Heart left ventricle (tissue), 16 donors: ENCODE measurements around the gene GNRH2. TPM values are rescaled to one million over a fixed set of nuclear protein-coding genes. Genes with fewer than 3 reads are reported as not detected.

ENCODE experiments used
- ATAC-seq, 4 donors: fragments of 200-7000 bp; cut with Tn5 transposase; one replicate each; pipeline ENCODE4 v1.9.1; 2020 to 2022; ENCODE audit warnings: moderate library complexity in 4 of 4, mild to moderate bottlenecking in 3 of 4, moderate number of reproducible peaks in 1 of 4
- DNase-seq, 5 donors: peaks; one replicate each; pipeline ENCODE4 v3.0.0-alpha.2; 2020
- H3K27ac ChIP-seq, 12 donors: fragments of 200-600 bp; sonication (generic) in 4 of 12; one replicate each; pipeline versions ENCODE4 v1.5.0 to v1.8.0; 2016 to 2022; ENCODE audit warnings: mild to moderate bottlenecking in 2 of 12
- H3K27me3 ChIP-seq, 9 donors: fragments of 200-600 bp; sonication (generic) in 2 of 9; one replicate each; pipeline versions ENCODE4 v1.5.1 to v1.8.0; 2016 to 2022; ENCODE audit warnings: mild to moderate bottlenecking in 3 of 9
- H3K36me3 ChIP-seq, 9 donors: fragments of 200-600 bp; sonication (generic) in 2 of 9; one replicate each; pipeline versions ENCODE4 v1.5.0 to v1.8.0; 2018 to 2022; ENCODE audit warnings: mild to moderate bottlenecking in 2 of 9
- H3K4me1 ChIP-seq, 12 donors: fragments of 200-600 bp; sonication (generic) in 4 of 12; one replicate each; pipeline versions ENCODE4 v1.5.0 to v1.8.0; 2016 to 2022; ENCODE audit warnings: mild to moderate bottlenecking in 3 of 12
- H3K4me3 ChIP-seq, 12 donors: fragments of 200-600 bp; sonication (generic) in 4 of 12; one replicate each; pipeline versions ENCODE4 v1.5.0 to v1.8.0; 2017 to 2022; ENCODE audit warnings: mild to moderate bottlenecking in 9 of 12, moderate library complexity in 4 of 12
- H3K9me3 ChIP-seq, 12 donors: fragments of 200-600 bp; sonication (generic) in 4 of 12; one replicate each; pipeline versions ENCODE4 v1.5.0 to v1.8.0; 2016 to 2022; ENCODE audit warnings: mild to moderate bottlenecking in 1 of 12
- POLR2A ChIP-seq, 2 donors: fragments of 450-650 bp; IDR thresholded peaks; one replicate each; pipeline ENCODE4 v1.6.1; 2017; ENCODE audit warnings: antibody characterized with exemption in 2 of 2, mild to moderate bottlenecking in 2 of 2, moderate library complexity in 2 of 2
- WGBS, 4 donors: extraction: QIAGEN DNeasy Blood & Tissue Kit in 2 of 4; methylation state at CpG; one replicate each; pipeline versions ENCODE4 v1.1.5 to v1.1.7; 2013 to 2018; 5-methylcytosine and 5-hydroxymethylcytosine counted together
- intact Hi-C, 10 donors: fragments of 100-400 bp; cut with DNase I; formaldehyde crosslinking; loops; one replicate each; pipeline versions ENCODE4 v1.11.1 to v1.14.2; 2022
- polyA plus RNA-seq, 2 donors: library from polyadenylated mRNA; stranded (reverse); fragments of 200-250 nt; gene quantifications; one replicate each; pipeline ENCODE4 v1.2.3, GENCODE V29; 2013
- total RNA-seq, 9 donors: library from RNA; depleted of rRNA in 2 of 9; stranded (reverse); fragments of >200 nt in 2 of 9; fragmentation: NEBNext Ultra II Directional in 3 of 9; extraction: Animal tissue kit (Norgen Biotek cat#: 25700) in 3 of 9; gene quantifications; one replicate each; pipeline versions ENCODE4 v1.1.0 to v1.2.4, GENCODE V29; 2016 to 2023
- TF ChIP-seq, protein P1 (sequence below), 12 donors: fragments of 200-600 bp; sonication (generic) in 4 of 12; IDR thresholded peaks; one replicate each; pipeline versions ENCODE4 v1.5.0 to v1.8.0; 2018 to 2022; ENCODE audit warnings: antibody characterized with exemption in 12 of 12, mild to moderate bottlenecking in 5 of 12
- donor health status: ischemic (EF 13 %, LVEDD 7.1; RV severe dilation, severe dysfunction).
- donor health status: healthy with polysubstance abuse.
- donor health status: DM: no; HTN: yes; CAD: no.
- donor health status: DM: no; HTN: no; CAD: no.
- donor health status: ischemic (EF 25% LVEDD 6.9; RV normal size, moderate dysfunction).
- donor health status: ischemic (EF 25% LVEDD 5.7; RV mildly dilated, moderate dysfunction).
- donor health status: healthy.
- donor health status: DM: yes; HTN: yes; CAD: no.
- donor health status: ischemic (EF 35%, LVEDD 5.7; RV mildly dilated, moderate dysfunction).
- donor health status: nonischemic (EF 11% LVEDD 7.7; RV severe dilation, severe dysfunction).
- donor health status: DM: yes; HTN: yes; CAD: no.
- donor health status: PGD.
- donor health status: ischemic (EF 29% LVEDD 5.4; RV normal size, mild dysfunction).
- donor health status: nonischemic (EF 23%, LVEDD 6.1; RV moderate dilation, normal function).

GNRH2 gene
- total and polyA plus RNA-seq, 11 donors = 0.48 TPM; not detected in 10

DNA sequence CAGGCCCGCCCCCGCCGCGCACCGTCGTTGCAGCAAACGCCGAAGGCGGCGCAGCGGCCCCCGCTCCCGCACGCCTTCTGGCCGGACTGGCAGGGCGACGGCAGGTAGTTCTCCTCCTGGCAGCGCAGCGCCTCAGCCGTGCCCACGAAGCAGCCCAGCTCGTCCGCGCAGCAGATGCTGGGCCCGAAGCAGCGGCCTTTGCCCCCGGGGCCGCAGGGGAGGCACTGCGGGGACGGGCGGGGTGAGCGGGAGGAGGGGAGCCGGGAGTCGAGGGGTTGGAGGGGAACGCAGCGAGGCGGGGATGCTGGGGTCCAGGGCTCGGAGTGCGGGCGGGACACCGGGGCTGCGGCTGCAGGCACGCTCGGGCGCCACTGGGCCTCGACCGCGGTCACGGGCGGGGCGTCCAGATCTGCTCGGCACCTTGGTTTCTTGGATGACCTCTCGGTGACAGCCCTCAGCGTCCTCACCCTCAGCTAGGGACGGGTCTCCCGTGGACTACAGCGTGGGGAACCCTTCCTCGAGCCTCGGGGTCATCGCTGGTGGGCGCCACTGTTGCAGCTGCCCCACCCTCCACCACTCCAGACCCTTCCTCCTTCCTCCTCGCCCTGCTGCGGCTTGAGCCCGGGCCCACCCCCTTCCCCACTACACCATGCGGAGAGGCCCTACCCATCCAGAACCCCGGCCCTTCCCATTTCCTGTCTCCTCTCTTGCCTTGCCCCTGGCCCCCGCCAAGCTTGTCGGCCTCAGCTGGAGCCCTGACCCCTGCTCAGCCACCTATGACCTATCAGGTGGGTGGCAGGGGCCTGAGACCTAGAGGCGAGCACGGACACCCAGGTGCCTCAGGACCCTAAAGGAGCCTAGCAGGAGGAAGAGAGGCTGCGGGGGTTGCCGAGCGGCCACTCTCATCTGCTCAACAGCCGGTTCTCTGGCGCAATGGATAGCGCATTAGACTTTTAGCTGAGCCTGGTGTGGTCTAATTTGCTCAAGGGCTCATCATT is 39.8 kb downstream of the GNRH2 start:
- Histone ChIP-seq H3K27ac (no peak overlapping the region), H3K4me1 (peaks cover 0 to 23% (median 11%) of the 10 kb centered on the region in 12 donors), H3K36me3 (no peaks in the 10 kb centered on the region), H3K9me3 (no peaks in the 10 kb centered on the region), H3K27me3 (peaks cover 3 to 59% (median 14%) of the 10 kb centered on the region in 9 donors), H3K4me3 (peak overlapping the region in 10 of 12 donors; percentile 14 to 42 (median 32))
- ATAC-seq (no peak), DNase-seq (peak in 1 of 5 donors; percentile 44)
- intact Hi-C loops = no loop called here
- no peak for TF ChIP-seq POLR2A (IDR thresholded peaks at IDR 0.05)
- TF ChIP-seq, protein P1, sequence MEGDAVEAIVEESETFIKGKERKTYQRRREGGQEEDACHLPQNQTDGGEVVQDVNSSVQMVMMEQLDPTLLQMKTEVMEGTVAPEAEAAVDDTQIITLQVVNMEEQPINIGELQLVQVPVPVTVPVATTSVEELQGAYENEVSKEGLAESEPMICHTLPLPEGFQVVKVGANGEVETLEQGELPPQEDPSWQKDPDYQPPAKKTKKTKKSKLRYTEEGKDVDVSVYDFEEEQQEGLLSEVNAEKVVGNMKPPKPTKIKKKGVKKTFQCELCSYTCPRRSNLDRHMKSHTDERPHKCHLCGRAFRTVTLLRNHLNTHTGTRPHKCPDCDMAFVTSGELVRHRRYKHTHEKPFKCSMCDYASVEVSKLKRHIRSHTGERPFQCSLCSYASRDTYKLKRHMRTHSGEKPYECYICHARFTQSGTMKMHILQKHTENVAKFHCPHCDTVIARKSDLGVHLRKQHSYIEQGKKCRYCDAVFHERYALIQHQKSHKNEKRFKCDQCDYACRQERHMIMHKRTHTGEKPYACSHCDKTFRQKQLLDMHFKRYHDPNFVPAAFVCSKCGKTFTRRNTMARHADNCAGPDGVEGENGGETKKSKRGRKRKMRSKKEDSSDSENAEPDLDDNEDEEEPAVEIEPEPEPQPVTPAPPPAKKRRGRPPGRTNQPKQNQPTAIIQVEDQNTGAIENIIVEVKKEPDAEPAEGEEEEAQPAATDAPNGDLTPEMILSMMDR (IDR thresholded peaks at IDR 0.05) = no peak
- 15 to 44% (median 26%) methylated on average over 25 to 76 of the region's 76 CpGs for WGBS, 4 donors

GRCh38 chr20:3084283-3084985 is 41.0 kb downstream of the GNRH2 start, which contains the start of gene AVP:
Gene AVP, minus strand, starts transcription at chr20:3084724. Its CDS starts 50 bp downstream, at chr20:3084674.
- no peaks in the 10 kb centered on the region for H3K36me3 ChIP-seq
- peaks cover 0 to 23% (median 11%) of the 10 kb centered on the region in 12 donors for H3K4me1 ChIP-seq
- DNase-seq (no peak), ATAC-seq (no peak)
- no peaks in the 10 kb centered on the region for H3K9me3 ChIP-seq
- WGBS, 4 donors = 82 to 91% (median 88%) methylated on average over 12 to 28 of the region's 28 CpGs
- H3K4me3 ChIP-seq = no peak within 1 kb of the TSS
- intact Hi-C loops = no loop called here
- H3K27me3 ChIP-seq = peaks cover 3 to 54% (median 14%) of the 10 kb centered on the region in 9 donors
- TF ChIP-seq POLR2A (IDR thresholded peaks at IDR 0.05) = no peak
- TF ChIP-seq, protein P1 (IDR thresholded peaks at IDR 0.05) = no peak
- H3K27ac ChIP-seq = no peak within 1 kb of the TSS

DNA sequence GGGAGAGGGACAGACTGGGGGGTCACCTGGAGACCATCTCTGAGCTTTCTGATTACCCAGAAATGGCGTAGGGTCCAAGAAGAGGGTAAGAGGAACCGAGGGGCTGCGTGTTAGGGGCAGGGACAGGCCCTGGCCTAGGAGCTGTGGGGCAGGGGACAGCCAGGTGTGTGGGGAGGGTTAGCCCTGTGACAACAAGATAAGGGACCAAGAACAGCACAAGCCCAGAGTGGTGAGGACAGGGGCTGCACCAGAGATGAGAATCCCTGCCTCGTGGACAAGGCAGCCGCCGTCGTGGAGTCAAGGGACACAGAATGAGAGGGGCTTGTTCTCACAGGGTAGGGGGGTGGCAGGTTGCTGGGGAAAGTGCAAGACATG is 41.6 kb downstream of the GNRH2 start:
- DNase-seq (no peak), ATAC-seq (no peak)
- Histone ChIP-seq H3K4me3 (no peak overlapping the region), H3K9me3 (no peaks in the 10 kb centered on the region), H3K27ac (no peak overlapping the region), H3K36me3 (no peaks in the 10 kb centered on the region), H3K27me3 (peaks cover 3 to 54% (median 14%) of the 10 kb centered on the region in 9 donors), H3K4me1 (peaks cover 0 to 23% (median 11%) of the 10 kb centered on the region in 12 donors)
- no peak for TF ChIP-seq POLR2A (IDR thresholded peaks at IDR 0.05)
- TF ChIP-seq, protein P1 (IDR thresholded peaks at IDR 0.05) = no peak
- WGBS, 4 donors = 89 to 97% (median 91%) methylated on average over 7 of the region's 7 CpGs
- intact Hi-C loops = no loop called here
